G401 (cell line): ENCODE measurements around the gene PDE10A. TPM values are rescaled to one million over a fixed set of nuclear protein-coding genes. Genes with fewer than 3 reads are reported as not detected.
A peak's percentile ranks its signal among the peaks of the same experiment; 100 is the strongest.
"Not testable (repeated sequence)": the region's sequence is repeated elsewhere in the genome, so short reads cannot be mapped to it uniquely, and the experiment has no call there.

Source experiments
- DNase-seq: peaks from one replicate; pipeline ENCODE4 v3.0.0-alpha.2; 2015; ENCODE audit warnings: low spot score
- in situ Hi-C: cut with HindIII; loops from 2 replicates; pipeline ENCODE4 v1.10.0; 2016; ENCODE audit warnings: low sequenced_read_pairs, mixed read lengths
- total RNA-seq: library from RNA; depleted of rRNA; stranded (reverse); fragments of >200 nt; shearing (Covaris generic); gene quantifications from 2 replicates; pipeline ENCODE4 v1.2.3, GENCODE V29; 2014

PDE10A gene
- total RNA-seq, 1 experiment from 2014 or later = not detected

DNA sequence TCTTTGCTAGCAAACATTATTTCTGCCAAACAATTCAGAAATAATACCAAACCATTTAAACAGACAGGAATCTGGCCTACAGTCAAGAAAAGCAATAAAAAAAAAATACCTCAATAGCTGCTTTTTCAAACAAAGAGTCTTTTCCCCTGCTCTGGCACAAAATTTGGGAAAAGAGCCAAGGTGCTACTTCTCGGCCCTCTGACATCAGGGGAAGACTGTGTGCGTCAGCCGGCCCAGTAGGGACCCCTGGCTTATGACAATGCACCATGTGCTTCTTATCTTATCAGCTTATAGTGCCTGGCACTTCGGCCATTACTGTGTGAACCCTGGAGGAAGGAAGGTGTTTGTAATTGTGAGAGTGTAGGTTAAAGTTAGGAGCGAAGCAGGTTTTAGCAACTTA lies 89.4 kb downstream of the PDE10A start:
- in situ Hi-C loops = no loop called here
- peak; percentile 32 for DNase-seq

DNA sequence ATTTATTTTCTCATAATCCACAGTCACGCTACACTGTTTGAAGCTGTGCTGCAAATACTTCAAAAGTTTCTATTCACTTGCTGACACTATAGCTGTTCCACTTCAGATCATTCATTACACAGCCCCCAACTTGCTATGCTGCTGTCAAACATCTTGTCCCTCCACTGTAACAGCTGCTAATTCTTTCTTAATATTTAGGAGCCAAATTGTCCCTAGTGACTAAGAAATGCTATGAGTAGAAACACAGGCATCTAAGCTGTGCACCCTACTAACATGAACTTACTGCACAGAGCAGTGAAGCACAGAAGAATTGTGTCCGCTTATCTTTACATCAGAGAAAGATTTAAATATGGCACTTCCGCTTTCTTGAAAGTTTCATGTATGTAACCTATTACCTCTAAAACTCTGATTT lies 91.3 kb downstream of the PDE10A start:
- in situ Hi-C loops = no loop called here
- no peak for DNase-seq

DNA sequence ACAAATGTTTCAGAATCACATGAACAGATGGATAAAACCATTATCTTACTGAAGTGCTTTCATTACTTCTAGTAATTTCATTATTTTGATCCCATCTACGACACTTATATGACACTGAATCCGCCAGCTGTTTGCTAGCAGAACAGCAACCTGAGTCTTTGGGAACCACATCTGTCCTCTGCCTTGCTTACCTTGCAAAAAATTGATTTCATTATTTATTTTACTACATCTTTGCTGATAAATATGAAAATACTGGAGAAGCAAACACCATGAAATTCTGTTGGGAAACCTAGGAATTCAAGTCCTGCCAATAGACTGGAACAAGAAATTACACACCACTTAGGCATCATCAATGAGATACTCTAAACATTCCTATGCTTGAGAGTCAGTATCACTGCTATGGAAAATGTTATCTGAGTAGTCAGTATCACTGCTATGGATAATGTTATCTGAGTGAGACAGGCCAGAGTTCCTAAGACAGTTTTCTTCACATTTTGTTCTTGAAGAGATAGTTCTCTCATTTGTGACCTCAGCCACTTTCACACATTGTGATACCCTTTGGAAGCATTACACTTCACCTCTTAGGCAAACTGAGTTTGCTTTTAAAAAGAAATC lies 91.9 kb downstream of the PDE10A start:
- in situ Hi-C loops = no loop called here
- no peak for DNase-seq

DNA sequence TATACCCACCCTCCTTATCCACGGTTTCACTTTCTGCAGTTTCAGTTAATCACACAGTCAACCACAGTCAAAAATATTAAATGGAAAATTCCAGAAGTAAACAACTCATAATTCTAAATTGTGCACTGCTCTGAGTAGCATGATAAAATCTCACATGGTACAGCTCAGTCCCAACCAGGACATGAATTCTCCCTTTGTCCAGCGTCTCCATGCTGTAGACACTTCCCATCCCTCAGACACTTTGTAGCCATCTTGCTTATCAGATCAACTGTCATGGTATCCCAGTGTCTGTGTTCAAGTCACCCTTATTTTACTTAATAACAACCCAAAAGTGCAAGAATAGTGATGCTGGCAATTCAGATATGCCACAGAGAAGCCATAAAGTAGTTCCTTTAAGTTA lies 94.7 kb downstream of the PDE10A start:
- no peak for DNase-seq
- in situ Hi-C loops = no loop called here

DNA sequence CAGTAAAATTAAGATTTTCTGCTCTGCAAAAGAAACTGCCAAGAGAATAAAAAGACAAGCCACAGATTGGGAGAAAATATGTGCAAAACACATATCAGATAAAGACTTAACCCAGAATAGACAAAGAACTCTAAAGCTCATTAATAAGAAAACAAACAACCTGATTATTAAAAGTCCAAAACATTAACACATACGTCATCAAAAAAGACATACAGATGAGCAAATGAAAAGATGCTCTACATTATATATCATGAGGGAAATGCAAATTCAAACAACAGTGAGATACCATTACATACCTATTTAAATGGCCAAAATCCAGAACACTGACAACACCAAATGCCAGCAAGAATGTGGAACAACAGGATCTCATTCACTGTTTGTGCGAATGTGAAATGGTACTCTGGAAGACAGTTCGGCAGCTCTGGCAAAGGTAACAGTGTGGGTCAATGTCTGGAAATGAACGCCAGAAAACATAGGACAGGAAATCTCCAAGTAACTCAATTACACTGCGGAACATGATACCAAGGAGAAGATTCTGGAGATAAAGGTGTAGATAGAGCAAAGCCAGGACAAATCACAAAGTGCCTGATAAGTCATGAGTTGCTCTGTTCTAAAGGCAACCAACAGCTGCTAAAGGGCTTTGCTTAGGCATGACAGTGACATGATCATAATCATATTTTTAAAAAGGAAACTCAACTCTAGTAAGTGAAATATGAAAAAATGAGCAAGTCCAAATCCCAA lies 96.8 kb downstream of the PDE10A start:
- DNase-seq = no peak
- in situ Hi-C loops = no loop called here

DNA sequence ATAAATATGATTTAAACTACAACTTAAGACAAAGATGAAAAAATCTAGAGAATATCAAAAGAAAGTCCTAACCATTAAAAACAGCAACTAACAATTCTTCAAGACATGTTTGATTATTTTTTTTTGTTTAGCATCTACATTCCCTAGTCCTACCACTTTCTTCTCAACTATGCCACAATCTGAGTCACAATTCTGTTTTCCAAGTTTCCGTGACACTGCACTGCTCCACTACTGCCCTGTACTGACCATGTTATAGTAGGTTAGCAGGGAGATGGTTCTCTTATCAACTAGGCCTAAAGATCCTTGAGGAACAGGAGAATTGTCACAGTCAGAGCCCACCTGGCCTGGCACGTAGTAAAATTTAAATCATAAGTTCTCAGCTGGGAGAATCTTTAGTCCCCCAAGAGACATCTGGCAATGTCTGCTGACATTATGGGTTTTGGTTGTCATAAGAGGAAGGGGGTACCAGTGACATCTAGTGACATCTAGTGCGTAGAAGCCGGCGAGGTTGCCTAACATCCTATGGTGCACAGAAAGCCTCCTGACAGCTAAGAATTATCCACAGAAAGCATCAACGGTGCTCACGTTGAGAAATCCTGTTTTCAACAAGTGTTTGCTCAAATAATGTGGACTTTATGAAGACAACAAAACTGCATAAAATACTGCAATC lies 100.5 kb downstream of the PDE10A start:
- no peak for DNase-seq
- in situ Hi-C loops = no loop called here

DNA sequence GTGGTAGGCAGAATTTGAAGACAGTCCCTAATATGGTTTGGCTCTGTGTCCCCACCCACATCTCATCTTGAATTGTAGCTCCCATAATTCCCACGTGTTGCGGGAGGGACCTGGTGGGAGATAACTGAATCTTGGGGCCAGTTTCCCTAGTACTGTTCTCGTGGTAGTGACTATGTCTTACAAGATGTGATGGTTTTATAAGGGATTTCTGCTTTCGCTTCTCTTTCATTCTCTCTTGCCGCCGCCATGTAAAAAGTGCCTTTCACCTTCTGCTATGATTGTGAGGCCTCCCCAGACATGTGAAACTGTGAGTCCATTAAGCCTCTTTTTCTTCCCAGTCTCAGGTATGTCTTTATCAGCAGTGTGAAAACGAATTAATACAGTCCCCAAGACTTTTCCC lies 103.4 kb downstream of the PDE10A start:
- DNase-seq = no peak
- in situ Hi-C loops = no loop called here

DNA sequence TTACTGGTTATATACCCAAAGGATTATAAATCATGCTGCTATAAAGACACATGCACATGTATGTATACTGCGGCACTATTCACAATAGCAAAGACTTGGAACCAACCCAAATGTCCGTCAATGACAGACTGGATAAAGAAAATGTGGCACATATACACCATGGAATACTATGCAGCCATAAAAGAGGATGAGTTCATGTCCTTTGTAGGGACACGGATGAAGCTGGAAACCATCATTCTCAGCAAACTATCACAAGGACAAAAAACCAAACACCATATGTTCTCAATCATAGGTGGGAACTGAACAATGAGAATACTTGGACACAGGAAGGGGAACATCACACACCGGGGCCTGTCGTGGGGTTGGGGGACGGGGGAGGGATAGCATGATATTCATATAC lies 104.9 kb downstream of the PDE10A start:
- in situ Hi-C loops, DNase-seq: not testable (repeated sequence)

DNA sequence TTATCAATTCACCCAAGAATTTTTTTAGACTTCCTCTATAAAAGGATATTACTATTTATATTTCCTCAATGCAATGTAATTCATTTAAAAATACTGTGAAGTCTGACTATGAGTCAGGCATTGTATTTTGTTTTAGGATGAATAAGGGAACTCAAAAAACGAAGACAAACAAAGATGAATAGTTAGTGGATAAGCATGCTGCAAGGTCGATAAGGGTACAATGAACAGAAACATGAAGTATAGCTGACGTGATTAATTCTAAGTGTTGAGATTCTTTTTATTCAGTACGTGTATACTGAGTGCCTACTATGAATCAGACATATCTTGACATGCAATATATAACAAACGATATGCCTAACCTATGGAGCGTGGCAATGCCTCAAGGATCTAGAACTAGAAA lies 105.4 kb downstream of the PDE10A start:
- in situ Hi-C loops = no loop called here
- DNase-seq = no peak

DNA sequence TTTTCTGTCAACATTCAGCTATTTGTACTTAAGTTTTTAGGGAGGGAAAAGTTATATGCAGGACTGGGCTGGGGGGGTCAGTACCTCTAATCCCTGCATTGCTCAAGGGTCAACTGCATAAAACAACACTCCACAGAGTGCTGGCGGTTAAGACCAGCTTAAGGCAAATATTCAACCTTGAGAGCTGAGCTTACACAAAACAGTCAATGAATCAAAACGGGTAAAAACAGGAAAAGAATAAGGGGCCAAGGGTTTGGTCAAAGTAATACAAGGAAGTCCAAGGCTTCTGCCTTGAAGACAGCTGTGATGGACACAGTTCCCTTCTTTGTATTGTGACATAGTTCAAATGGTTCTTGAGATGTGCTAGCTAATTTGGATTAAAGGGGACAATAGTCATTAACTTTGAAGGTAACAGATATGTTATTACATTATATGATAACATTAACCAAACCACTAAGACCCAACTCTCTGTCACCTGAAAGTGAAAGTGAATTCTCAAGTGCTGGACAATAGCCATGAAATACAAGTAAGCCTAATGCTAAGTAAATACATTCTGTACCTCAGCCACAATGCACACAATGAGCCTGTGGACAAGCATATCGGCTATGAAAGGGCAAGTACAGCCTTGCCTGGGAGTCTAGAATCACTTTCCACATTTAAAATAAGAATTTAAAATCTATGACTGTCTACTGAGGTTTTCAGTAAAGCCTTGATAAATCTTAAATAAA lies 106.8 kb downstream of the PDE10A start:
- in situ Hi-C loops = no loop called here
- DNase-seq = no peak

DNA sequence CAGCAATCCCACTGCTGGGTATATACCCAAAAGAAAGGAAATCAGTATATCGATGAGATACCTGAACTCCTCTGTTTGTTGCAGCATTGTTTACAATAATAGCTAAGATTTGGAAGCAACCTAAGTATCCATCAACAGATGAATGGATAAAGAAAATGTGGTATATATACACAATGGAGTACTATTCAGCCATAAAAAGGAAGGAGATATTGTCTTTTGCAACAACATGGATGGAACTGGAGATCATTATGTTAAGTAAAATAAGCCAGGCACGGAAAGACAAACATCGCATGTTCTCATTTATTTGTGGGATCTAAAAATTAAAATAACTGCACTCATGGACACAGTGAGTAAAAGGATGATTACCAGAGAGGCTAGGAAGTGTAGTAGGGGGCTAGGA lies 108.4 kb downstream of the PDE10A start:
- in situ Hi-C loops, DNase-seq: not testable (repeated sequence)

DNA sequence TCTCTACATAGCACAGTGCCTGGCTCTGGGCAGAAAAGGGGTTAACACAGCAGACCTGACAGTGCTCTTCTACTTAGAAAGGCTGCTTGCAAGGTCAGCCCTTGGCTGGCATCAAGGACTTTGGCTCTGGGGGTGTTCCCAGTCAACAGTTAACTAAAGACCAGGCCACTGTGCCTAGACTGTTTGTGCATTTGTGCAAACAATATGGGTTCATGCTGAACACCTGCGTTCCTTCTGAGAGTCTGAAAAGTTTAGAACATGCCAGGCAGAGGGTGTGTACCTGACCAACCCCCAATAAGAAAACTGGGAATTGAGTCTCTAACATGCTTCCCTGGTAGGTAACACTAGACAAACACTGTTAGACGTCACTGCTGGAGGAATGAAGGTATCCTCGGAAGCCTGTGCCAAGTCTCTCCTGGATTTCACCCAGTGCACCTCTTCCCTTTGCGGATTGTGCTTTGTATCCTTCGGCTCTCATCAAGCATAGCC lies 110.7 kb downstream of the PDE10A start:
- peak; percentile 29 for DNase-seq
- in situ Hi-C loops = no loop called here

DNA sequence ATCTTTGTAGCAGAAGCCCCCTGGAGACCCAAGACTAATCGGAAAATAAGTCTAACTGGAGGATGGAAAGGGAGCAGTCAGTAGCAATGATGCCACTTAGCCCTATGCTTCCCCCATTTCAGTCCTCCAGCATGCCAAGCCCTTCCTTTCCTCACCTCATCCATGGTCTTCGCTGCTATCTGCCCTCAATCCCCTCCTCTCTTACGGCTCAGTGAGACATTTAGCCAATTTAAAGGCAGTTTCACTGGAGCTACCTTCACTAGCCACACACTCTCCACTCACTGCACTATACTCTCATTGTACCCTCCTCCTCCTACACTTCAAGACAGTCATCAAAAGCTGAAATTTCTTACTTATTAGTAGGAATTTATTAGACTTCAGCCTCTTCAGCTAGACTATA lies 111.2 kb downstream of the PDE10A start:
- DNase-seq = no peak
- in situ Hi-C loops = no loop called here

DNA sequence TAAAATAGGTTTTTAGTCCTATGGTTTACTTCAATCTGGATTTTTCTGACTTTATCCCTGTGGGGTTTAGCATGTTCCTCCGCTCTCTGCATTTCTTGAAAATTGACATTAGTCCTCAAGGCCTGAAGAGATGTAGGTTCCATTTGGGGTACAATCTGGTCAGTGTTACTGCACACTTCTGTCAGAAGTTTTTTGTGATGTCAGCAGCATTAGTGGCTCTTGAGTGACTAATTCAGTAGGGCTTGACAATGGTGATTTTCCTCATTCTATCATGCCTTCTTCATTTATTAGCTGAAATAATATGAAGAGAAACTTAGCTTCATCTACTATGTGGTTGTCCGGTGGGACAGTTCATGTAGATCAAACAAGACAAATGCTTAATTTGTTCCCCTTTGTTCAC lies 114.6 kb downstream of the PDE10A start:
- no peak for DNase-seq

DNA sequence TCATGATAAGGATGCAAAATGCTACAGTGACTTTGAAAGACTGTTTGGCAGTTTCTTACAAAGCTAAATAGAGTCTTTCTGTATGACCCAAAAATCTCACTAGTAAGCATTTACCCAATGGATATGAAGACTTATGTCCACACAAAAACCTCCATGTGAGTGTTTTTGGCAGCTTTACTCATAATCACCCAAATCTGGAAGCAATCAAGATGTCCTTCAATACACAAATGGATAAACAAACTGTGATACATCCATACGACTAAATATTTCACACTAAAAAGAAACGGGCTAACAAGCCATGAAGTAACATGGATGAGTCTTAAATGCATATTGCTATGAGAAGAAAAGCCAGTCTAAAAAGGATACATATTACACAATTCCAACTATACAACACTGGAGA lies 117.2 kb downstream of the PDE10A start:
- in situ Hi-C loops = no loop called here
- no peak for DNase-seq

More for the DNA sequence above, 114.6 kb downstream of the PDE10A start:
- in situ Hi-C loops = no loop called here

DNA sequence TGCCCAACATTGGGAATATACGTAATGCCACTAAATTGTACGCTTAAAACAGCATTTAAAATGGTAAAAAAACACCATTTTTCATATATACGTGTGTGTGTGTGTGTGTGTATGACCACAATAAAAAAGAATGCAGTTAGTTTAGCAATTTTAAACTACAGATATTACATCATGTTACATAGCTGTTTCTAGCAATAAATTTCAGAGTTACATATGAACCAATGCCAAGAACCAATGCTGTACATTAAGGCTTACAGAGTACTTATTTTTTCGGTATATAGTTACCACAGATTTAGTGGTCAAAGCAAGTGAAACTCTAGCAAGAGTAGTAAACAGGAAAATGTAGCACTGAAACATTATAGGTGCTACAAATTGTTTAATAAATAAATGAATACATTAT lies 119.3 kb downstream of the PDE10A start:
- DNase-seq = no peak
- in situ Hi-C loops = no loop called here

DNA sequence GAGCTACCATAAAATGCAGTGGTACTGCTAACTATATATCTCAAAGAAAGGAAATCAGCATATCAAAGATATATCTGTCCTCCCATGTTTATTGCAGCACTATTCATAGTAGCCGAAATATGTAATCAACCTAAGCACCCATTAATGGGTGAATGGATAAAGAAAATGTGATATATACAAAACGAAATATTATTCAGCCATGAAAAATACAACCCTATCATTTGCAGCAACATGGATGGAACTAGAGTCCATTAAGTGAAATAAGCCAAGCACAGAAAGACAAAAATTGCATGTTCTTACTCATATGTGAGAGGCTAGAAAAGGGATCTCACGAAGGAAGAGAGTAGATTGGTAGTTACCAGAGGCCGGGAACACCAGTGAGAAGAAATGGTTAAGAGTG lies 126.1 kb downstream of the PDE10A start:
- no peak for DNase-seq
- in situ Hi-C loops = no loop called here

DNA sequence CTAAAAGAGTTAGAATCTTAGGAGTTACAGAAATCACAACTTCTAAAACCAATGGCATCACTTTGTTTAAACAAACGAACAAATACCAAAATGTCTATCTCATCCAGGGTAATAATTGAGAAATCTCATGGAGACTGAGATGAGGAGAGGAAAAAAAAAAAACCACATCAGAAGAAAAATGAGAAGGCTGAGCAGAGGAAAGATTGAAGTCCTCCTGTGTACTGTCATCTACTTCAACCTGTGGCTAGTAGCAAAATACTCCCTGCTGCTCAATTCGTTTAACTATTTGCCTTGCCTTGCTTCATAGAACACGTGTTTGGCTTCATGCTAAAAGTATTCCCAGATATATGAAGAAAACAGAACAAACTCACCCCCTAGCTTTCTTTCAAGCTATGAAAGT lies 143.7 kb downstream of the PDE10A start:
- in situ Hi-C loops = no loop called here
- DNase-seq = no peak

DNA sequence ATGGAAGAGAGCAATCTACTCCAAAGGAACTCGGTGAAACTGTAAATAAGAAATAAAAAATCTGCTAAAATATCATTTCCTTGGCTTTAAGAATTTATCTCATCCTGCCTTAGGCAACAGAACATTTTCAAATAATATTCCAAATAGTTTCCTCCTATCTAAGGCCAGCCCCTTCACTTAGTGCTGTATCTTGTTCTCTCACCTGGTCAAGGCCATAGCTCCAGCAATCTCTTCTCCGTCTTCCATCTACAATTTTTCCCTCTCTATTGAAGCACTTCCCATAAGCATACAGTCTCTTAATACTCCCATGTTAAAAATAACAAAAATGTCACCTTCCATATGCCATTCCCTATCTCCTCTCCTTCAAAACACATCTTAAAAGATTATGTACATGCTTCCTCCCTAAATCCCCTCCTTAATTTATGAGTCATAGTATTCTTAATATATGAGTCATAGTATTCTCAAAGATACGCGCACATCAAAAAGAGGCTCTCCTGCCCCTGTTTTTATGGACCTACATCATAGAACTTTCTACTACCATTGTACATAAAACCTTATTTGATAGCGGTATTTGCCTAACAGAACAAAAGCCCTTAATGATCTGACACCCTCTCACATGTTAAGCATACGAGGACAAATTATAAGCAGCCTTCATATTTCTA lies 146.9 kb downstream of the PDE10A start:
- in situ Hi-C loops = no loop called here
- DNase-seq = no peak
